Mammary epithelial cell (primary cell): ENCODE data around the gene MLST8.

Source experiments
- EZH2 ChIP-seq: IDR thresholded peaks from 2 replicates; pipeline ENCODE4 v1.6.1; 2012; ENCODE audit warnings: low read length, inconsistent platforms, borderline replicate concordance
- TF ChIP-seq, protein P1 (sequence below), 2 donors: IDR thresholded peaks in 1 of 2; conservative IDR thresholded peaks in 1 of 2; 2 replicates each; pipeline ENCODE4 v1.5.1; 2011 to 2012; ENCODE audit warnings: inconsistent platforms in 2 of 2, low read length in 2 of 2, mild to moderate bottlenecking in 2 of 2, control low read depth in 1 of 2, low read depth in 1 of 2; ENCODE audit not compliant: insufficient read depth in 1 of 2; ENCODE audit errors: extremely low read depth in 1 of 2

DNA sequence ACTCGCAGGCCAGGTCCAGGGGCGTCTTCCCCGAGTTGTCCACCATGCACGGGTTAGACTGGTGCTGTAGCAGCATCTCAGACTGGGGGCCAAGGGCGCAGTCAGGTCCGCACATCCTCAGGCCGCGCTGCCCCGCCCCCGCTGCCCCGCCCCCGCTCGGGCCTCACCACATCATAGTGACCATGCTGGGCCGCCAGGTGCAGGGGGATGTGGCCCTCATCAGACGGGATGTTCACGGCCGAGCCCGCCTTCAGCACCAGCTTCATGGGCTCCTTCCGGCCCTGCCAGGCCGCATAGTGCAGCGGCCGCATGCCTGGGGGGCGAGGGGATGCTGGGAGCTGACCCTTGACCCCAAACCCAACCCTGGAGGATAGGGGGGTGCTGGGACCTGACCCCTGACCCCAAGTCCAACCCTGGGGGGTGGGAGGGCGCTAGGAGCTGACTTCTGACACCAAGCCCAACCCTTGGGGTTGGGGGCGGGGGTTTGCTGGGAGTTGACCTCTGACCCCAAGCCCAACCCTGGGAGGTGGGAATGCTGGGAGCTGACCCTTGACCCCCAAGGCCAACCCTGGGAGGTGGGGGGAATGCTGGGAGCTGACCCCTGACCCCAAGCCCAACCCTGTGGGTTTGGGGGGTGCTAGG lies 15.9 kb upstream of the MLST8 start:
- TF ChIP-seq, protein P1, sequence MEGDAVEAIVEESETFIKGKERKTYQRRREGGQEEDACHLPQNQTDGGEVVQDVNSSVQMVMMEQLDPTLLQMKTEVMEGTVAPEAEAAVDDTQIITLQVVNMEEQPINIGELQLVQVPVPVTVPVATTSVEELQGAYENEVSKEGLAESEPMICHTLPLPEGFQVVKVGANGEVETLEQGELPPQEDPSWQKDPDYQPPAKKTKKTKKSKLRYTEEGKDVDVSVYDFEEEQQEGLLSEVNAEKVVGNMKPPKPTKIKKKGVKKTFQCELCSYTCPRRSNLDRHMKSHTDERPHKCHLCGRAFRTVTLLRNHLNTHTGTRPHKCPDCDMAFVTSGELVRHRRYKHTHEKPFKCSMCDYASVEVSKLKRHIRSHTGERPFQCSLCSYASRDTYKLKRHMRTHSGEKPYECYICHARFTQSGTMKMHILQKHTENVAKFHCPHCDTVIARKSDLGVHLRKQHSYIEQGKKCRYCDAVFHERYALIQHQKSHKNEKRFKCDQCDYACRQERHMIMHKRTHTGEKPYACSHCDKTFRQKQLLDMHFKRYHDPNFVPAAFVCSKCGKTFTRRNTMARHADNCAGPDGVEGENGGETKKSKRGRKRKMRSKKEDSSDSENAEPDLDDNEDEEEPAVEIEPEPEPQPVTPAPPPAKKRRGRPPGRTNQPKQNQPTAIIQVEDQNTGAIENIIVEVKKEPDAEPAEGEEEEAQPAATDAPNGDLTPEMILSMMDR (conservative IDR thresholded peaks at IDR 0.05 in 1 of 2, IDR thresholded peaks at IDR 0.05 in 1 of 2; ENCODE audit: extremely low read depth in 1 of 2, insufficient read depth in 1 of 2, low read depth in 1 of 2, low read length in 2 of 2) = no peak
- no peak for TF ChIP-seq EZH2
